ENCODE data around the gene EID1.

The EID1 gene

GRCh38 chr15:48913141-48913540, 35.2 kb downstream of the EID1 start:
- no peak overlapping the region for H3K27ac Mint-ChIP-seq
- no peak for DNase-seq
- H3K9me3 Mint-ChIP-seq, result peaks cover 18% of the 10 kb centered on the region
- peaks cover 28% of the 10 kb centered on the region for H3K27me3 Mint-ChIP-seq
- no peak for ATAC-seq
- H3K4me3 Mint-ChIP-seq, result no peak overlapping the region
- H3K36me3 Mint-ChIP-seq (ENCODE audit: low read depth), result peaks cover 2% of the 10 kb centered on the region
- H3K4me1 Mint-ChIP-seq, result peaks cover 14% of the 10 kb centered on the region

- Mint-ChIP-seq H3K36me3 (ENCODE audit: low read depth) (peaks cover 7% of the 10 kb centered on the region), H3K4me3 (no peak overlapping the region), H3K27me3 (peaks cover 33% of the 10 kb centered on the region), H3K9me3 (peaks cover 12% of the 10 kb centered on the region), H3K4me1 (peaks cover 23% of the 10 kb centered on the region), H3K27ac (no peak overlapping the region)
- DNase-seq, result no peak
- no peak for ATAC-seq
Observed at GRCh38 chr15:48914717-48915116, 36.8 kb downstream of the EID1 start.

- Mint-ChIP-seq H3K4me3 (no peak overlapping the region), H3K9me3 (peaks cover 12% of the 10 kb centered on the region), H3K27me3 (peaks cover 32% of the 10 kb centered on the region), H3K27ac (no peak overlapping the region), H3K36me3 (ENCODE audit: low read depth) (peaks cover 6% of the 10 kb centered on the region), H3K4me1 (peaks cover 23% of the 10 kb centered on the region)
- no peak for ATAC-seq
- no peak for DNase-seq
Observed at GRCh38 chr15:48915861-48916260, 37.9 kb downstream of the EID1 start.

- no peak for ATAC-seq
- Mint-ChIP-seq H3K36me3 (ENCODE audit: low read depth) (peaks cover 8% of the 10 kb centered on the region), H3K27ac (no peak overlapping the region), H3K27me3 (peaks cover 30% of the 10 kb centered on the region), H3K9me3 (peaks cover 10% of the 10 kb centered on the region), H3K4me3 (no peak overlapping the region), H3K4me1 (peaks cover 23% of the 10 kb centered on the region)
- DNase-seq, result no peak
Observed at GRCh38 chr15:48916721-48917120, 38.8 kb downstream of the EID1 start.

GRCh38 chr15:48922046-48922445, 44.1 kb downstream of the EID1 start:
- H3K4me1 Mint-ChIP-seq, result peaks cover 48% of the 10 kb centered on the region
- H3K9me3 Mint-ChIP-seq, result peaks cover 18% of the 10 kb centered on the region
- peaks cover 29% of the 10 kb centered on the region for H3K36me3 Mint-ChIP-seq (ENCODE audit: low read depth)
- no peak overlapping the region for H3K27ac Mint-ChIP-seq
- peaks cover 20% of the 10 kb centered on the region for H3K27me3 Mint-ChIP-seq
- ATAC-seq, result no peak
- DNase-seq, result no peak
- H3K4me3 Mint-ChIP-seq, result no peak overlapping the region

- Mint-ChIP-seq H3K27me3 (peaks cover 11% of the 10 kb centered on the region), H3K4me1 (peaks cover 58% of the 10 kb centered on the region), H3K4me3 (no peak overlapping the region), H3K36me3 (ENCODE audit: low read depth) (peaks cover 34% of the 10 kb centered on the region), H3K9me3 (peaks cover 23% of the 10 kb centered on the region), H3K27ac (peak overlapping the region; percentile 91)
- DNase-seq (no peak), ATAC-seq (no peak)
Observed at GRCh38 chr15:48924528-48925393, 46.8 kb downstream of the EID1 start.

GRCh38 chr15:48925714-48926223, 47.8 kb downstream of the EID1 start:
- H3K27ac Mint-ChIP-seq, result peak overlapping the region; percentile 91
- peaks cover 23% of the 10 kb centered on the region for H3K9me3 Mint-ChIP-seq
- H3K4me3 Mint-ChIP-seq, result peak overlapping the region; percentile 59
- peaks cover 65% of the 10 kb centered on the region for H3K4me1 Mint-ChIP-seq
- ATAC-seq (peak; percentile 29), DNase-seq (no peak)
- peaks cover 34% of the 10 kb centered on the region for H3K36me3 Mint-ChIP-seq (ENCODE audit: low read depth)
- H3K27me3 Mint-ChIP-seq, result peaks cover 9% of the 10 kb centered on the region

GRCh38 chr15:48928877-48929538, 51.1 kb downstream of the EID1 start:
- peaks cover 31% of the 10 kb centered on the region for H3K36me3 Mint-ChIP-seq (ENCODE audit: low read depth)
- peak; percentile 76 for ATAC-seq
- H3K4me1 Mint-ChIP-seq, result peaks cover 76% of the 10 kb centered on the region
- peaks cover 14% of the 10 kb centered on the region for H3K27me3 Mint-ChIP-seq
- H3K9me3 Mint-ChIP-seq, result peaks cover 23% of the 10 kb centered on the region
- peak; percentile 70 for DNase-seq
- peak overlapping the region; percentile 27 for H3K4me3 Mint-ChIP-seq
- peak overlapping the region; percentile 92 for H3K27ac Mint-ChIP-seq

- ATAC-seq (no peak), DNase-seq (no peak)
- Mint-ChIP-seq H3K9me3 (peaks cover 19% of the 10 kb centered on the region), H3K4me1 (peaks cover 70% of the 10 kb centered on the region), H3K36me3 (ENCODE audit: low read depth) (peaks cover 25% of the 10 kb centered on the region), H3K27me3 (peaks cover 13% of the 10 kb centered on the region), H3K4me3 (peak overlapping the region; percentile 24), H3K27ac (peak overlapping the region; percentile 92)
Observed at GRCh38 chr15:48929661-48930060, 51.7 kb downstream of the EID1 start.
